H1 (cell line): ENCODE results near the gene HS6ST2. TPM values are rescaled to one million over a fixed set of nuclear protein-coding genes. Genes with fewer than 3 reads are reported as not detected.

Source experiments
- CTCF ChIA-PET: fragments of 300-600 bp; sonication (Branson Sonifier 250); formaldehyde crosslinking; loops from one replicate; lab custom pipeline; 2021; ENCODE audit not compliant: partially characterized antibody; lab: Charles Lee
- POLR2A ChIA-PET: fragments of 300-600 bp; sonication (Branson Sonifier 250); formaldehyde crosslinking; loops from one replicate; lab custom pipeline; 2021; ENCODE audit warnings: inconsistent platforms; ENCODE audit not compliant: partially characterized antibody; lab: Charles Lee
- DNase-seq, 2 experiments: peaks; one replicate each; pipeline versions ENCODE4 v3.0.0 to v3.0.0-alpha.2; 2010 to 2022; ENCODE audit warnings: low spot score in 2 of 2, low read depth in 1 of 2, mixed read lengths in 1 of 2
- FAIRE-seq: peaks from 2 replicates; lab custom pipeline; 2011; peaks lifted over from hg19 to GRCh38; lab: Jason Lieb, UNC
- H2AFZ ChIP-seq: 2 replicates; pipeline ENCODE4 v1.8.1; 2012; ENCODE audit warnings: low read length, inconsistent platforms
- H2AK5ac ChIP-seq: 2 replicates; pipeline ENCODE4 v1.6.1; 2013; ENCODE audit warnings: low read depth, low read length
- H2BK120ac ChIP-seq: replicated peaks from 2 replicates; pipeline ENCODE3; 2013; ENCODE audit warnings: low read depth, low read length, inconsistent platforms
- H2BK12ac ChIP-seq: 2 replicates; pipeline ENCODE4 v1.6.1; 2013; ENCODE audit warnings: low read depth, low read length
- H2BK15ac ChIP-seq: 2 replicates; pipeline ENCODE4 v1.6.1; 2013; ENCODE audit warnings: low read length
- H2BK20ac ChIP-seq: 2 replicates; pipeline ENCODE4 v1.6.1; 2013; ENCODE audit warnings: low read length
- H2BK5ac ChIP-seq: 2 replicates; pipeline ENCODE4 v1.6.1; 2013; ENCODE audit warnings: low read depth, low read length
- H3K14ac ChIP-seq: 2 replicates; pipeline ENCODE4 v1.6.1; 2013; ENCODE audit warnings: inconsistent platforms; ENCODE audit not compliant: insufficient read length
- H3K18ac ChIP-seq: 2 replicates; pipeline ENCODE4 v1.6.1; 2013; ENCODE audit warnings: low read length; ENCODE audit errors: extremely low read depth
- H3K23ac ChIP-seq: 2 replicates; pipeline ENCODE4 v1.6.1; 2013; ENCODE audit warnings: inconsistent platforms; ENCODE audit not compliant: insufficient read length
- H3K23me2 ChIP-seq: 2 replicates; pipeline ENCODE4 v1.6.1; 2013; ENCODE audit warnings: low read depth, low read length
- H3K27ac ChIP-seq: 2 replicates; pipeline ENCODE4 v1.6.1; 2011; ENCODE audit warnings: low read depth, low read length, inconsistent platforms
- H3K27me3 ChIP-seq, 4 experiments: replicated peaks in 1 of 4; 1 replicate in 1 of 4; 2 replicates in 3 of 4; pipeline versions ENCODE4 v1.6.1 to v1.8.1; 2011 to 2013; ENCODE audit warnings: low read length in 3 of 4, mild to moderate bottlenecking in 3 of 4, inconsistent platforms in 2 of 4, mixed read lengths in 2 of 4, moderate library complexity in 1 of 4; ENCODE audit not compliant: control insufficient read depth in 3 of 4, insufficient read depth in 3 of 4; ENCODE audit errors: extremely low read depth in 1 of 4
- H3K36me3 ChIP-seq, 4 experiments: 2 replicates each; pipeline versions ENCODE4 v1.6.1 to v1.8.1; 2011 to 2013; ENCODE audit warnings: mild to moderate bottlenecking in 4 of 4, low read length in 3 of 4, moderate library complexity in 2 of 4, control low read depth in 1 of 4, inconsistent platforms in 1 of 4; ENCODE audit not compliant: insufficient read depth in 4 of 4, control insufficient read depth in 2 of 4
- H3K4ac ChIP-seq: replicated peaks from 2 replicates; pipeline ENCODE3; 2013; ENCODE audit warnings: low read length, low read depth, mixed read lengths, inconsistent platforms; ENCODE audit not compliant: insufficient read length
- H3K4me1 ChIP-seq, 4 experiments: replicated peaks in 1 of 4; 1 replicate in 1 of 4; 2 replicates in 3 of 4; pipeline versions ENCODE4 v1.6.1 to v1.8.1; 2011 to 2013; ENCODE audit warnings: low read length in 3 of 4, inconsistent platforms in 2 of 4, mixed read lengths in 1 of 4; ENCODE audit not compliant: insufficient read depth in 4 of 4, control insufficient read depth in 3 of 4
- H3K4me2 ChIP-seq, 2 experiments: 2 replicates each; pipeline versions ENCODE4 v1.6.1 to v1.8.1; 2011 to 2013; ENCODE audit warnings: low read depth in 2 of 2, low read length in 2 of 2, control low read depth in 1 of 2, inconsistent platforms in 1 of 2, mild to moderate bottlenecking in 1 of 2; ENCODE audit not compliant: insufficient read depth in 1 of 2
- H3K4me3 ChIP-seq, 4 experiments: fragments of 200-600, 300-600 bp in 1 of 4; sonication (generic), shearing (Covaris generic), sonication (Bioruptor Twin) in 1 of 4; 2 replicates each; pipeline versions ENCODE4 v1.5.1 to v1.8.1; 2011 to 2016; ENCODE audit warnings: low read length in 4 of 4, low read depth in 3 of 4, control low read depth in 2 of 4, inconsistent platforms in 2 of 4, mild to moderate bottlenecking in 2 of 4, mixed read lengths in 1 of 4, moderate library complexity in 1 of 4; ENCODE audit not compliant: insufficient read depth in 2 of 4; ENCODE audit errors: extremely low read depth in 1 of 4
- H3K56ac ChIP-seq: replicated peaks from 2 replicates; pipeline ENCODE3; 2013; ENCODE audit warnings: low read depth, mild to moderate bottlenecking, mixed read lengths, low read length, inconsistent platforms; ENCODE audit not compliant: insufficient read length
- H3K79me1 ChIP-seq: 2 replicates; pipeline ENCODE4 v1.6.1; 2013; ENCODE audit warnings: low read depth, low read length, control low read depth
- H3K79me2 ChIP-seq, 2 experiments: 2 replicates each; pipeline versions ENCODE4 v1.6.1 to v1.8.1; 2012 to 2013; ENCODE audit warnings: low read length in 2 of 2, mild to moderate bottlenecking in 2 of 2, inconsistent platforms in 1 of 2; ENCODE audit not compliant: insufficient read depth in 2 of 2, control insufficient read depth in 1 of 2
- H3K9ac ChIP-seq, 4 experiments: replicated peaks in 1 of 4; 1 replicate in 1 of 4; 2 replicates in 3 of 4; pipeline versions ENCODE4 v1.6.1 to v1.8.1; 2011 to 2013; ENCODE audit warnings: low read depth in 3 of 4, low read length in 3 of 4, control low read depth in 2 of 4, mild to moderate bottlenecking in 2 of 4, moderate library complexity in 2 of 4, inconsistent platforms in 1 of 4; ENCODE audit errors: extremely low read depth in 1 of 4
- H3K9me3 ChIP-seq, 2 experiments: 2 replicates each; pipeline versions ENCODE4 v1.6.1 to v1.8.1; 2012 to 2013; ENCODE audit warnings: mild to moderate bottlenecking in 2 of 2, moderate library complexity in 2 of 2, control low read depth in 1 of 2, inconsistent platforms in 1 of 2, low read depth in 1 of 2, low read length in 1 of 2, mixed read lengths in 1 of 2; ENCODE audit not compliant: insufficient read depth in 2 of 2
- H4K20me1 ChIP-seq, 2 experiments: replicated peaks in 1 of 2; 2 replicates each; pipeline versions ENCODE3 to v1.8.1; 2011 to 2013; ENCODE audit warnings: inconsistent platforms in 2 of 2, low read length in 2 of 2, mild to moderate bottlenecking in 1 of 2; ENCODE audit not compliant: insufficient read depth in 2 of 2, control insufficient read depth in 1 of 2
- H4K5ac ChIP-seq: 2 replicates; pipeline ENCODE4 v1.6.1; 2013; ENCODE audit warnings: low read length, low read depth, mixed read lengths, inconsistent platforms; ENCODE audit not compliant: insufficient read length
- H4K8ac ChIP-seq: 2 replicates; pipeline ENCODE4 v1.8.0; 2013; ENCODE audit warnings: mild to moderate bottlenecking, moderate library complexity, low read length, inconsistent platforms; ENCODE audit not compliant: insufficient read depth; ENCODE audit errors: extremely low read depth
- H4K91ac ChIP-seq: replicated peaks from 2 replicates; pipeline ENCODE3; 2013; ENCODE audit warnings: low read length, mixed read lengths, inconsistent platforms; ENCODE audit not compliant: insufficient read length
- BACH1 ChIP-seq: IDR thresholded peaks from 2 replicates; pipeline ENCODE4 v1.6.1; 2012; ENCODE audit warnings: low read length, improper control_type of control experiment
- BCL11A ChIP-seq, 2 experiments: IDR thresholded peaks; one replicate each; pipeline ENCODE4 v1.6.1; 2011; ENCODE audit warnings: low read depth in 2 of 2, low read length in 2 of 2, mild to moderate bottlenecking in 2 of 2
- CBX8 ChIP-seq: fragments of 300-800, 300-1000 bp; sonication (generic); IDR thresholded peaks from 2 replicates; pipeline ENCODE4 v1.7.1; 2016; ENCODE audit warnings: low read depth, low read length, borderline replicate concordance
- GABPA ChIP-seq: IDR thresholded peaks from 2 replicates; pipeline ENCODE4 v1.6.1; 2011; ENCODE audit warnings: mild to moderate bottlenecking, low read length, moderate library complexity, borderline replicate concordance; ENCODE audit not compliant: insufficient read depth
- JUND ChIP-seq: IDR thresholded peaks from 2 replicates; pipeline ENCODE4 v1.6.1; 2011; ENCODE audit warnings: mild to moderate bottlenecking, improper control_type of control experiment, low read length
- KDM1A ChIP-seq: fragments of 200-600, 300-600 bp; sonication (generic); IDR thresholded peaks from 2 replicates; pipeline ENCODE4 v1.7.1; 2016; ENCODE audit warnings: mild to moderate bottlenecking, low read length, borderline replicate concordance
- NRF1 ChIP-seq: IDR thresholded peaks from 2 replicates; pipeline ENCODE4 v1.6.1; 2011; ENCODE audit warnings: mild to moderate bottlenecking, low read depth, low read length, improper control_type of control experiment
- RAD21 ChIP-seq, 2 experiments: IDR thresholded peaks in 1 of 2; conservative IDR thresholded peaks in 1 of 2; 2 replicates each; pipeline ENCODE4 v1.6.1; 2011; ENCODE audit warnings: low read depth in 2 of 2, low read length in 2 of 2, improper control_type of control experiment in 1 of 2, inconsistent platforms in 1 of 2, mild to moderate bottlenecking in 1 of 2, moderate library complexity in 1 of 2
- RBBP5 ChIP-seq: IDR thresholded peaks from 2 replicates; pipeline ENCODE4 v1.7.1; 2012; ENCODE audit warnings: low read depth, mild to moderate bottlenecking, inconsistent platforms, low read length, moderate library complexity, borderline replicate concordance
- SAP30 ChIP-seq: fragments of 300-600 bp; sonication (generic); IDR thresholded peaks from 2 replicates; pipeline ENCODE4 v1.7.1; 2012; ENCODE audit warnings: low read length, moderate library complexity, mild to moderate bottlenecking, inconsistent platforms; ENCODE audit not compliant: insufficient read depth, insufficient replicate concordance
- SRF ChIP-seq: IDR thresholded peaks from 2 replicates; pipeline ENCODE4 v1.6.1; 2011; ENCODE audit warnings: mild to moderate bottlenecking, low read depth, low read length, moderate library complexity
- TAF7 ChIP-seq: optimal IDR thresholded peaks from 2 replicates; pipeline ENCODE3; 2011; ENCODE audit warnings: low read depth, mild to moderate bottlenecking, inconsistent platforms, low read length, moderate library complexity, borderline replicate concordance
- ZNF274 ChIP-seq: IDR thresholded peaks from 2 replicates; pipeline ENCODE4 v1.7.0; 2012; ENCODE audit warnings: low read length, borderline replicate concordance; ENCODE audit errors: extremely low read depth
- WGBS, 2 experiments: shearing (Covaris generic) in 1 of 2; methylation state at CpG; one replicate each; pipeline versions ENCODE4 v1.1.6 to v1.1.7; 2013 to 2015; ENCODE audit warnings: low lambda C conversion rate in 2 of 2, mixed read lengths in 2 of 2, inconsistent platforms in 1 of 2, low coverage in 1 of 2, missing lambda C conversion rate in 1 of 2; ENCODE audit not compliant: insufficient replicate concordance in 2 of 2, insufficient coverage in 1 of 2, insufficient read length in 1 of 2; ENCODE audit errors: extremely low coverage in 1 of 2, missing lambda C conversion rate in 1 of 2; 5-methylcytosine and 5-hydroxymethylcytosine counted together
- polyA plus RNA-seq, 7 experiments: library from polyadenylated mRNA; depleted of rRNA in 3 of 7; stranded (reverse) in 5 of 7; unstranded in 2 of 7; fragments of >200 nt in 5 of 7; fragments of 200-250 nt in 2 of 7; gene quantifications; 1 replicate in 5 of 7; 2 replicates in 1 of 7; 4 replicates in 1 of 7; pipeline versions ENCODE4 v1.2.1 to v1.2.3, GENCODE V29; 2011 to 2013; ENCODE audit warnings: missing spikeins in 2 of 7, mixed read lengths in 2 of 7
- total RNA-seq: library from RNA; stranded (reverse); fragmentation: NEBNext Ultra II Directional; extraction: Animal tissue kit (Norgen Biotek cat#: 25700); gene quantifications from 2 replicates; pipeline ENCODE4 v1.2.1, GENCODE V29; 2021

Gene HS6ST2
- total and polyA plus RNA-seq, 2 of the 8 experiments (the other 6 are each of a cell fraction or from before 2014, with no cell fraction given): 3.9 TPM

DNA sequence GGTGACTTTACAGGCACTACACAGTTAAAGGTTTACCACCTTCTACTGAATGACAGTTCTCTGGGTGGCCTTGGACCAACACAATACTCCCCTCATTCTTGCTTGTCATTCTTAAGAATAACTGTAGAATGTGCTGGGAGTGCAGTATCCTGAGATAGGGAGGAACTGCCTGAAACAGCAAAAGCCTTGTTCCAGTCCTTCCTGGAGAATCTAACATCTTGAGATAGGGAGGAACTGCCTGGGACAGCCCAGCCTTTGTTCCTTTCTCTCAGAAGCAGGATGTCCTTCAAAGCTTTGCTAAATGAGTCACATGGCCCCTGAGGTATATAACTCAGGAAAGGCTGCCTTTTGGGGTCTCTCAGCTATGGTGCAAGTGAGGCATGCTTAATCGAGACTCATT is 323.9 kb downstream of the HS6ST2 start:
- CTCF ChIA-PET: interaction anchor here (1.1 kb wide), 2 partner anchors 43 to 793 kb away, joined by 3 read pairs; no protein-coding TSS in a partner anchor
- no peak for FAIRE-seq

More for the DNA sequence above, 323.9 kb downstream of the HS6ST2 start:
- H4K5ac ChIP-seq: no peak overlapping the region
- TF ChIP-seq TAF7 (no peak), KDM1A (no peak), BACH1 (no peak), JUND (no peak), SAP30 (no peak), GABPA (no peak), CBX8 (no peak), BCL11A (IDR thresholded peaks at IDR 0.05; ENCODE audit: low read depth in 2 of 2, low read length in 2 of 2) (no peak), ZNF274 (no peak), RBBP5 (no peak), NRF1 (no peak), SRF (no peak), RAD21 (IDR thresholded peaks at IDR 0.05 in 1 of 2, conservative IDR thresholded peaks at IDR 0.05 in 1 of 2; ENCODE audit: low read depth in 2 of 2, low read length in 2 of 2) (no peak)
- H3K4me3 ChIP-seq: no peak overlapping the region
- H2BK20ac ChIP-seq: no peak overlapping the region
- no peaks in the 10 kb centered on the region for H3K27me3 ChIP-seq
- no peak overlapping the region for H2BK15ac ChIP-seq
- no peak overlapping the region for H3K27ac ChIP-seq
- no peaks in the 10 kb centered on the region for H3K36me3 ChIP-seq
- H2AK5ac ChIP-seq: no peak overlapping the region
- no peaks in the 10 kb centered on the region for H3K4me1 ChIP-seq
- H3K23ac ChIP-seq: no peak overlapping the region
- no peak overlapping the region for H3K56ac ChIP-seq
- no peaks in the 10 kb centered on the region for H3K23me2 ChIP-seq
- H3K14ac ChIP-seq: no peak overlapping the region
- H3K79me2 ChIP-seq: no peaks in the 10 kb centered on the region
- H2BK120ac ChIP-seq: no peak overlapping the region
- H3K79me1 ChIP-seq: no peaks in the 10 kb centered on the region
- no peak overlapping the region for H4K91ac ChIP-seq
- WGBS, 2 experiments: 57% methylated on average over 1 of the region's 1 CpG; no CpG with 5 or more reads in 1 of the 2 experiments
- no peak overlapping the region for H2AFZ ChIP-seq
- H4K20me1 ChIP-seq: no peaks in the 10 kb centered on the region
- no peak for DNase-seq
- H3K4ac ChIP-seq: no peak overlapping the region
- no peak overlapping the region for H3K4me2 ChIP-seq
- H3K9me3 ChIP-seq: no peaks in the 10 kb centered on the region
- H3K9ac ChIP-seq: no peak overlapping the region
- no peak overlapping the region for H3K18ac ChIP-seq
- POLR2A ChIA-PET: no interaction called here
- no peak overlapping the region for H2BK12ac ChIP-seq
- no peak overlapping the region for H2BK5ac ChIP-seq
- H4K8ac ChIP-seq: no peak overlapping the region
